Thyroid gland (tissue), 4 donors: Measurements from ENCODE around the gene TP73.

Experiments
- POLR2A ChIP-seq, 2 donors: fragments of 450-650 bp; IDR thresholded peaks; one replicate each; pipeline ENCODE4 v1.6.1; 2017; ENCODE audit warnings: antibody characterized with exemption in 2 of 2, mild to moderate bottlenecking in 2 of 2, moderate library complexity in 1 of 2
- TF ChIP-seq, protein P1 (sequence below), 6 experiments: fragments of 200-600 bp in 3 of 6; fragments of 450-650 bp in 3 of 6; sonication (generic) in 3 of 6; IDR thresholded peaks; one replicate each; pipeline ENCODE4 v1.5.1; 2016 to 2019; ENCODE audit warnings: antibody characterized with exemption in 6 of 6, mild to moderate bottlenecking in 2 of 6, inconsistent platforms in 1 of 6, moderate library complexity in 1 of 6

DNA sequence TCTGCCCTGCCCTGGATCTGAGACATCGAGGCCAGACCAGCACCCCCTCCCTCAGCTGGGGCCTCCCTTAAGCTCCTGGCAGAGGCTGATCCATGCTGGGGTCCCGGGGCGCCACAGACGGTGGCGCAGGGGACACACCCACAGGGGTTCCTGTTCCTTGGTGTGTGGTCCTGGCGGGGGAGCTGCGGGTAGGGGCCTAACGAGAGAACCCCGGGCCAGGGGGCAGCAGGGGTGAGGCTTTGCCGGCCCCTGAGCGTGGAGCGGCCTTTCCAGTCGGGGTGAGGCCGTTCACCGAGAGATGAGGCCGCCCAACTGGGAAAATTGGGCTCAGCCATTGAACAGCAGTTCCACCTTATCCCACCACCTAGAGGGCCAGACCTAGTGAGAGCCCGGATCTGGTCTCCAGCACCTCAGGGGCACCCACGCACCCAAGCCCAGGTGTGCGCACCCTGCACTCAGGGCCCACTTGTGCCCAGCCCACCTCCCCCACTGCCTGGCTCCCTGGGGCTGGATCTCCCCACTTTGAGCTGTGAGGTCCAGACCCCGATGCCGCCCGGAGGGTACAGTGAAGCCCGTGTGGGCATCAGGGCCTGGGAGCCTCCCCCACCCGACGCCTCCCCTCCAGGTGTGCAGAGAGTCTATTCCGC, 54.5 kb downstream of the TP73 start:
- no peak for TF ChIP-seq POLR2A (IDR thresholded peaks at IDR 0.05)
- TF ChIP-seq, protein P1, sequence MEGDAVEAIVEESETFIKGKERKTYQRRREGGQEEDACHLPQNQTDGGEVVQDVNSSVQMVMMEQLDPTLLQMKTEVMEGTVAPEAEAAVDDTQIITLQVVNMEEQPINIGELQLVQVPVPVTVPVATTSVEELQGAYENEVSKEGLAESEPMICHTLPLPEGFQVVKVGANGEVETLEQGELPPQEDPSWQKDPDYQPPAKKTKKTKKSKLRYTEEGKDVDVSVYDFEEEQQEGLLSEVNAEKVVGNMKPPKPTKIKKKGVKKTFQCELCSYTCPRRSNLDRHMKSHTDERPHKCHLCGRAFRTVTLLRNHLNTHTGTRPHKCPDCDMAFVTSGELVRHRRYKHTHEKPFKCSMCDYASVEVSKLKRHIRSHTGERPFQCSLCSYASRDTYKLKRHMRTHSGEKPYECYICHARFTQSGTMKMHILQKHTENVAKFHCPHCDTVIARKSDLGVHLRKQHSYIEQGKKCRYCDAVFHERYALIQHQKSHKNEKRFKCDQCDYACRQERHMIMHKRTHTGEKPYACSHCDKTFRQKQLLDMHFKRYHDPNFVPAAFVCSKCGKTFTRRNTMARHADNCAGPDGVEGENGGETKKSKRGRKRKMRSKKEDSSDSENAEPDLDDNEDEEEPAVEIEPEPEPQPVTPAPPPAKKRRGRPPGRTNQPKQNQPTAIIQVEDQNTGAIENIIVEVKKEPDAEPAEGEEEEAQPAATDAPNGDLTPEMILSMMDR (IDR thresholded peaks at IDR 0.05) = no peak
